Kidney tubule cell (primary cell): ENCODE results near the gene MRTFA.
"Not testable (repeated sequence)": the region's sequence is repeated elsewhere in the genome, so short reads cannot be mapped to it uniquely, and the experiment has no call there.

Source experiments
- DNase-seq: peaks from one replicate; pipeline ENCODE4 v3.0.0-alpha.2; 2018; ENCODE audit warnings: low spot score

Gene MRTFA

GRCh38 chr22:40521046-40521445, 115.5 kb downstream of the MRTFA start:
- no peak for DNase-seq

GRCh38 chr22:40520562-40520961, 116.0 kb downstream of the MRTFA start:
- DNase-seq, result no peak

- DNase-seq, result no peak
These were observed 116.6 kb downstream of the MRTFA start for GRCh38 chr22:40519948-40520331.

- DNase-seq, result no peak
These were observed 117.1 kb downstream of the MRTFA start for GRCh38 chr22:40519284-40519947.

- no peak for DNase-seq
These were observed 117.7 kb downstream of the MRTFA start for GRCh38 chr22:40518840-40519239.

GRCh38 chr22:40517631-40518030, 118.9 kb downstream of the MRTFA start:
- no peak for DNase-seq

- DNase-seq, result no peak
These were observed 120.1 kb downstream of the MRTFA start for GRCh38 chr22:40516416-40516815.

GRCh38 chr22:40512426-40513136, 123.9 kb downstream of the MRTFA start:
- peak; percentile 95 for DNase-seq

GRCh38 chr22:40511604-40512003, 124.9 kb downstream of the MRTFA start:
- DNase-seq, result no peak

- no peak for DNase-seq
These were observed 125.7 kb downstream of the MRTFA start for GRCh38 chr22:40510631-40511364.

GRCh38 chr22:40509401-40510134, 127.0 kb downstream of the MRTFA start:
- DNase-seq, result peak; percentile 78

- DNase-seq, result peak; percentile 6
These were observed 128.5 kb downstream of the MRTFA start for GRCh38 chr22:40508046-40508445.

GRCh38 chr22:40507491-40507890, 129.0 kb downstream of the MRTFA start:
- peak; percentile 1 for DNase-seq

- DNase-seq, result no peak
These were observed 129.8 kb downstream of the MRTFA start for GRCh38 chr22:40506762-40507161.

GRCh38 chr22:40504285-40505249, 132.0 kb downstream of the MRTFA start:
- no peak for DNase-seq

GRCh38 chr22:40502919-40503318, 133.6 kb downstream of the MRTFA start:
- DNase-seq, result no peak

GRCh38 chr22:40500465-40500786, 136.1 kb downstream of the MRTFA start:
- not testable (repeated sequence) for DNase-seq

- peak; percentile 97 for DNase-seq
These were observed 137.3 kb downstream of the MRTFA start for GRCh38 chr22:40499209-40499623.

GRCh38 chr22:40498420-40499208, 137.9 kb downstream of the MRTFA start:
- DNase-seq, result peak; percentile 100

GRCh38 chr22:40493441-40493840, 143.1 kb downstream of the MRTFA start:
- no peak for DNase-seq
